Gastroesophageal sphincter (tissue), 4 donors: ENCODE measurements around the gene RRBP1. TPM values are rescaled to one million over a fixed set of nuclear protein-coding genes. Genes with fewer than 3 reads are reported as not detected.

Experiments used
- ATAC-seq: fragments of 150-250 bp; one replicate; pipeline ENCODE4 v1.9.1; 2016; ENCODE audit warnings: mild to moderate bottlenecking, moderate library complexity
- H3K27ac ChIP-seq, 4 donors: fragments of 200-600 bp; sonication (generic) in 3 of 4; 1 replicate in 3 of 4; 2 replicates in 1 of 4; pipeline ENCODE4 v1.5.1; 2016 to 2019
- H3K27me3 ChIP-seq: fragments of 200-600 bp; sonication (generic); one replicate; pipeline ENCODE4 v1.5.1; 2019
- H3K36me3 ChIP-seq, 2 donors: fragments of 200-600 bp; sonication (generic); one replicate each; pipeline ENCODE4 v1.5.1; 2019; ENCODE audit warnings: control low read depth in 1 of 2
- H3K4me1 ChIP-seq, 3 donors: fragments of 200-600 bp; sonication (generic); 1 replicate in 2 of 3; 2 replicates in 1 of 3; pipeline ENCODE4 v1.5.1; 2016 to 2019; ENCODE audit warnings: control low read depth in 2 of 3
- H3K4me3 ChIP-seq, 2 donors: fragments of 200-600 bp; sonication (generic); one replicate each; pipeline ENCODE4 v1.5.1; 2019; ENCODE audit warnings: mild to moderate bottlenecking in 1 of 2, moderate library complexity in 1 of 2
- H3K9me3 ChIP-seq, 3 donors: fragments of 200-600 bp; sonication (generic); one replicate each; pipeline ENCODE4 v1.5.1; 2017 to 2019; ENCODE audit warnings: control low read depth in 2 of 3
- CTCF ChIP-seq, 4 experiments: fragments of 200-600 bp in 2 of 4; fragments of 450-650 bp in 2 of 4; sonication (generic) in 1 of 4; IDR thresholded peaks; one replicate each; pipeline ENCODE4 v1.5.1; 2017 to 2019; ENCODE audit warnings: antibody characterized with exemption in 4 of 4, mild to moderate bottlenecking in 2 of 4, moderate library complexity in 2 of 4
- EP300 ChIP-seq: sonication (generic); formaldehyde crosslinking; IDR thresholded peaks from one replicate; pipeline ENCODE4 v1.6.1; 2017; ENCODE audit warnings: antibody characterized with exemption, mild to moderate bottlenecking
- POLR2A ChIP-seq, 2 donors: fragments of 450-650 bp; IDR thresholded peaks; one replicate each; pipeline ENCODE4 v1.6.1; 2017; ENCODE audit warnings: antibody characterized with exemption in 2 of 2, mild to moderate bottlenecking in 2 of 2, moderate library complexity in 1 of 2
- POLR2AphosphoS5 ChIP-seq: sonication (generic); formaldehyde crosslinking; IDR thresholded peaks from one replicate; pipeline ENCODE4 v1.6.1; 2017; ENCODE audit warnings: antibody characterized with exemption
- WGBS, 2 donors: methylation state at CpG; one replicate each; pipeline ENCODE4 v1.1.5; 2018; ENCODE audit warnings: low coverage in 1 of 2; 5-methylcytosine and 5-hydroxymethylcytosine counted together
- total RNA-seq, 4 donors: library from RNA; depleted of rRNA; stranded (reverse); fragments of >200 nt; gene quantifications; one replicate each; pipeline ENCODE4 v1.1.0, GENCODE V29; 2016

RRBP1 gene
- total RNA-seq, 4 donors from 2014 or later = 61.2 to 89.8 (median 64.7) TPM

GRCh38 chr20:17605131-17605660, 76.8 kb downstream of the RRBP1 start:
- Histone ChIP-seq H3K4me3 (peak overlapping the region in 1 of 2 donors; percentile 1), H3K27me3 (no peaks in the 10 kb centered on the region), H3K27ac (peak overlapping the region; percentile 27 to 81 (median 46)), H3K36me3 (peaks cover 0 to 91% of the 10 kb centered on the region in 2 donors), H3K9me3 (no peaks in the 10 kb centered on the region), H3K4me1 (peaks cover 28 to 100% (median 39%) of the 10 kb centered on the region in 3 donors)
- WGBS, 2 donors = 52% methylated on average over 4 of the region's 5 CpGs; no CpG with 5 or more reads in 1 of the 2 donors
- peak; percentile 13 for TF ChIP-seq POLR2AphosphoS5
- TF ChIP-seq EP300 = no peak
- no peak for ATAC-seq

GRCh38 chr20:17602493-17602892, 79.5 kb downstream of the RRBP1 start:
- 73 to 85% methylated on average over 2 of the region's 4 CpGs for WGBS, 2 donors
- Histone ChIP-seq H3K4me1 (peaks cover 28 to 100% (median 42%) of the 10 kb centered on the region in 3 donors), H3K36me3 (peaks cover 0 to 74% of the 10 kb centered on the region in 2 donors), H3K27me3 (no peaks in the 10 kb centered on the region), H3K9me3 (no peaks in the 10 kb centered on the region), H3K4me3 (no peak overlapping the region), H3K27ac (peak overlapping the region; percentile 22 to 81 (median 54))
- TF ChIP-seq POLR2AphosphoS5 (no peak), CTCF (IDR thresholded peaks at IDR 0.05) (no peak), POLR2A (IDR thresholded peaks at IDR 0.05) (no peak)
- no peak for ATAC-seq

GRCh38 chr20:17601957-17602356, 80.1 kb downstream of the RRBP1 start:
- no peak overlapping the region for H3K4me3 ChIP-seq
- TF ChIP-seq POLR2AphosphoS5 (peak; percentile 18), POLR2A (IDR thresholded peaks at IDR 0.05) (no peak)
- WGBS, 2 donors = 40 to 55% methylated on average over 4 of the region's 4 CpGs
- ATAC-seq = no peak
- H3K36me3 ChIP-seq = peaks cover 0 to 68% of the 10 kb centered on the region in 2 donors
- no peaks in the 10 kb centered on the region for H3K27me3 ChIP-seq
- peaks cover 30 to 100% (median 47%) of the 10 kb centered on the region in 3 donors for H3K4me1 ChIP-seq
- peak overlapping the region; percentile 22 to 81 (median 48) for H3K27ac ChIP-seq
- H3K9me3 ChIP-seq = no peaks in the 10 kb centered on the region

- H3K4me1 ChIP-seq = peaks cover 42 to 100% (median 62%) of the 10 kb centered on the region in 3 donors
- peak overlapping the region in 2 of 4 donors; percentile 36 to 81 for H3K27ac ChIP-seq
- no peaks in the 10 kb centered on the region for H3K27me3 ChIP-seq
- no peaks in the 10 kb centered on the region for H3K9me3 ChIP-seq
- H3K4me3 ChIP-seq = no peak overlapping the region
- H3K36me3 ChIP-seq = peaks cover 0 to 32% of the 10 kb centered on the region in 2 donors
- no peak for ATAC-seq
- TF ChIP-seq POLR2AphosphoS5 (no peak), EP300 (no peak), POLR2A (IDR thresholded peaks at IDR 0.05) (no peak), CTCF (IDR thresholded peaks at IDR 0.05) (no peak)
- 29 to 33% methylated on average over 1 of the region's 1 CpG for WGBS, 2 donors
Observed at GRCh38 chr20:17598013-17598550, 84.0 kb downstream of the RRBP1 start.

DNA sequence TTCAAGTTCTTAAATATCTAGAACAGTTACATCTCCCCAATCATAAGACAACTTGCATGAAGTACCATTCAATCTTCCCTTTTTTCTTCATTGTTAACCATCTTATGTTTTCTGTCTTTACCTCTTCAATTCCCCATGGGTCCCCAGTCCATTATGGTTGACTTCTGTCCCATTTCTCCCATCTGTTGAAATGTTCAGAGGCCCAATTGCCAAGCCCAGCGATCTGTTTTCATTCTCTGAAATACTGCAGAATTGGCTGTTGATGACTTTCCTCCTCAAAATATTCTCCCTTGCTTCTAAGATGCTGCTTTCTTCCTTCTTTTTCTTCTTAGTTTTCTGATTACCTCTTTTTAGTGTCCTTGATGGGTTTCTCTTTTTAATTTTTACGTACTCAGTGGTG, 86.2 kb downstream of the RRBP1 start:
- TF ChIP-seq CTCF (IDR thresholded peaks at IDR 0.05) (no peak), POLR2A (IDR thresholded peaks at IDR 0.05) (no peak), EP300 (no peak), POLR2AphosphoS5 (no peak)
- H3K4me3 ChIP-seq = peak overlapping the region in 1 of 2 donors; percentile 21
- H3K27ac ChIP-seq = peak overlapping the region in 3 of 4 donors; percentile 81 to 96 (median 86)
- H3K9me3 ChIP-seq = no peaks in the 10 kb centered on the region
- ATAC-seq = no peak
- no peaks in the 10 kb centered on the region for H3K27me3 ChIP-seq
- peaks cover 0 to 15% of the 10 kb centered on the region in 2 donors for H3K36me3 ChIP-seq
- WGBS, 2 donors = 29 to 40% methylated on average over 1 to 2 of the region's 2 CpGs
- peaks cover 32 to 99% (median 56%) of the 10 kb centered on the region in 3 donors for H3K4me1 ChIP-seq

GRCh38 chr20:17594443-17594842, 87.6 kb downstream of the RRBP1 start:
- H3K4me1 ChIP-seq = peaks cover 36 to 99% (median 52%) of the 10 kb centered on the region in 3 donors
- no peaks in the 10 kb centered on the region for H3K27me3 ChIP-seq
- no peaks in the 10 kb centered on the region for H3K9me3 ChIP-seq
- H3K36me3 ChIP-seq = peaks cover 0 to 12% of the 10 kb centered on the region in 2 donors
- peak overlapping the region; percentile 10 to 21 for H3K4me3 ChIP-seq
- TF ChIP-seq POLR2A (IDR thresholded peaks at IDR 0.05) = no peak
- peak; percentile 40 for TF ChIP-seq POLR2AphosphoS5
- peak overlapping the region; percentile 77 to 96 (median 84) for H3K27ac ChIP-seq
- peak; percentile 52 for ATAC-seq
